Endothelial cell of umbilical vein (primary cell): ENCODE results near the gene CHIC2. TPM values are rescaled to one million over a fixed set of nuclear protein-coding genes. Genes with fewer than 3 reads are reported as not detected.

Source experiments
- BruUV-seq: library from RNA; stranded (reverse); fragments of 400-500 nt; replicated peaks from 2 replicates; lab custom pipeline; 2021; lab: Mats Ljungman, UMichigan
- CTCF ChIA-PET: fragments of 300-600, 350-600 bp; sonication (Branson Sonifier 250); formaldehyde crosslinking; loops from one replicate; lab custom pipeline; 2021; ENCODE audit warnings: antibody characterized with exemption, inconsistent platforms; lab: Charles Lee
- POLR2A ChIA-PET: fragments of 300-600, 350-600 bp; sonication (Branson Sonifier 250); formaldehyde crosslinking; loops from one replicate; lab custom pipeline; 2021; ENCODE audit warnings: antibody characterized with exemption, inconsistent platforms; lab: Charles Lee
- DNase-seq: peaks from one replicate; pipeline ENCODE4 v3.0.0-alpha.2; 2011; ENCODE audit warnings: low read depth, low spot score
- FAIRE-seq: peaks from 2 replicates; lab custom pipeline; 2011; peaks lifted over from hg19 to GRCh38; lab: Jason Lieb, UNC
- H2AFZ ChIP-seq: 2 replicates; pipeline ENCODE4 v1.6.0; 2012; ENCODE audit warnings: low read depth, low read length, control low read depth, inconsistent platforms
- H3K27ac ChIP-seq: 2 replicates; pipeline ENCODE4 v1.5.1; 2011; ENCODE audit warnings: low read depth, mild to moderate bottlenecking, control low read depth, low read length, moderate library complexity; ENCODE audit not compliant: insufficient read depth
- H3K27me3 ChIP-seq, 2 experiments: 2 replicates each; pipeline versions ENCODE4 v1.6.0 to v1.6.1; 2011; ENCODE audit warnings: low read length in 2 of 2, mixed read lengths in 1 of 2; ENCODE audit not compliant: control insufficient read depth in 2 of 2, insufficient read depth in 2 of 2
- H3K36me3 ChIP-seq, 2 experiments: 2 replicates in 1 of 2; 3 replicates in 1 of 2; pipeline ENCODE4 v1.5.1; 2011; ENCODE audit warnings: low read length in 2 of 2, mild to moderate bottlenecking in 1 of 2, moderate library complexity in 1 of 2; ENCODE audit not compliant: control insufficient read depth in 2 of 2, insufficient read depth in 2 of 2; ENCODE audit errors: extremely low read depth in 1 of 2
- H3K4me1 ChIP-seq: 3 replicates; pipeline ENCODE4 v1.5.1; 2011; ENCODE audit warnings: mild to moderate bottlenecking, low read length; ENCODE audit not compliant: control insufficient read depth, insufficient read depth; ENCODE audit errors: extremely low read depth
- H3K4me2 ChIP-seq: 2 replicates; pipeline ENCODE4 v1.6.1; 2011; ENCODE audit warnings: low read length, control low read depth, mixed read lengths; ENCODE audit not compliant: insufficient read depth
- H3K4me3 ChIP-seq, 3 experiments: fragments of 200-600 bp in 1 of 3; sonication (generic), shearing (Covaris generic) in 1 of 3; replicated peaks in 1 of 3; 2 replicates each; pipeline ENCODE4 v1.5.1; 2011 to 2016; ENCODE audit warnings: control low read depth in 3 of 3, low read length in 3 of 3, mild to moderate bottlenecking in 2 of 3, inconsistent platforms in 1 of 3, low read depth in 1 of 3, moderate library complexity in 1 of 3; ENCODE audit not compliant: insufficient read depth in 1 of 3
- H3K79me2 ChIP-seq: 2 replicates; pipeline ENCODE4 v1.6.0; 2012; ENCODE audit warnings: low read length, inconsistent platforms; ENCODE audit not compliant: control insufficient read depth, insufficient read depth
- H3K9ac ChIP-seq: replicated peaks from 2 replicates; pipeline ENCODE3; 2011; ENCODE audit warnings: low read length, control low read depth; ENCODE audit not compliant: insufficient read depth; ENCODE audit errors: extremely low read depth
- H3K9me1 ChIP-seq: replicated peaks from 3 replicates; pipeline ENCODE4 v1.6.0; 2011; ENCODE audit warnings: mild to moderate bottlenecking, low read length; ENCODE audit not compliant: control insufficient read depth, insufficient read depth; ENCODE audit errors: extremely low read depth
- H3K9me3 ChIP-seq: replicated peaks from 2 replicates; pipeline ENCODE4 v1.5.1; 2012; ENCODE audit warnings: low read length, inconsistent platforms; ENCODE audit not compliant: control insufficient read depth, insufficient read depth
- H4K20me1 ChIP-seq: replicated peaks from 2 replicates; pipeline ENCODE3; 2011; ENCODE audit warnings: mild to moderate bottlenecking, low read length; ENCODE audit not compliant: control insufficient read depth, insufficient read depth; ENCODE audit errors: extremely low read depth
- EZH2 ChIP-seq: IDR thresholded peaks from 2 replicates; pipeline ENCODE4 v1.6.1; 2012; ENCODE audit warnings: borderline replicate concordance, low read depth, mild to moderate bottlenecking, moderate library complexity, low read length, inconsistent platforms; ENCODE audit not compliant: severe bottlenecking
- FOS ChIP-seq: IDR thresholded peaks from 2 replicates; pipeline ENCODE4 v1.6.1; 2011; ENCODE audit warnings: mild to moderate bottlenecking, low read length, moderate library complexity, borderline replicate concordance; ENCODE audit not compliant: insufficient read depth
- GATA2 ChIP-seq: IDR thresholded peaks from 2 replicates; pipeline ENCODE4 v1.7.0; 2011; ENCODE audit warnings: low read depth, mild to moderate bottlenecking, moderate library complexity, mixed read lengths, low read length; ENCODE audit not compliant: insufficient read length, insufficient read depth
- JUN ChIP-seq: IDR thresholded peaks from 2 replicates; pipeline ENCODE4 v1.6.1; 2011; ENCODE audit warnings: borderline replicate concordance, low read depth; ENCODE audit not compliant: insufficient read length, insufficient read depth
- MYC ChIP-seq: IDR thresholded peaks from one replicate; pipeline ENCODE4 v1.6.1; 2011; ENCODE audit warnings: mild to moderate bottlenecking, low read depth, low read length
- POLR2A ChIP-seq: IDR thresholded peaks from 2 replicates; pipeline ENCODE4 v1.6.1; 2012; ENCODE audit warnings: low read depth, mild to moderate bottlenecking, control low read depth, low read length
- POLR2AphosphoS5 ChIP-seq: IDR thresholded peaks from 2 replicates; pipeline ENCODE4 v1.6.1; 2012; ENCODE audit warnings: low read depth, mild to moderate bottlenecking, control low read depth, low read length, moderate library complexity; ENCODE audit not compliant: insufficient read depth
- dilution Hi-C: fragments of 300-500 bp; cut with MboI; formaldehyde crosslinking; loops from one replicate; pipeline ENCODE4 v1.15.0; 2019; ENCODE audit warnings: low sequenced_read_pairs; ENCODE audit not compliant: extremely low pct_ligation_motif_present
- intact Hi-C: fragments of 100-400 bp; cut with micrococcal nuclease; formaldehyde crosslinking; loops from one replicate; pipeline ENCODE4 v1.10.0; 2022
- polyA plus RNA-seq, 4 experiments: library from polyadenylated mRNA; depleted of rRNA in 3 of 4; stranded (reverse) in 3 of 4; unstranded in 1 of 4; fragments of >200 nt; gene quantifications; 2 replicates each; pipeline versions ENCODE4 v1.2.1 to v1.2.3, GENCODE V29; 2011 to 2012; ENCODE audit warnings: missing spikeins in 1 of 4
- total RNA-seq: library from RNA; stranded (reverse); gene quantifications from 2 replicates; pipeline ENCODE4 v1.2.3, GENCODE V29; 2021
- TF ChIP-seq, protein P1 (sequence below), 2 donors: IDR thresholded peaks; 1 replicate in 1 of 2; 2 replicates in 1 of 2; pipeline ENCODE4 v1.5.1; 2011; ENCODE audit warnings: low read length in 2 of 2, mild to moderate bottlenecking in 2 of 2, moderate library complexity in 2 of 2, control low read depth in 1 of 2, inconsistent platforms in 1 of 2, low read depth in 1 of 2; ENCODE audit not compliant: insufficient read depth in 1 of 2; ENCODE audit errors: extremely low read depth in 1 of 2
- TF ChIP-seq, protein P2 (sequence below): IDR thresholded peaks from 2 replicates; pipeline ENCODE4 v1.6.1; 2011; ENCODE audit not compliant: insufficient read depth, insufficient read length

CHIC2 gene
- total and polyA plus RNA-seq, 2 donors (not counting 3 experiments of a cell fraction or from before 2014, with no cell fraction given): 27.4 to 43.3 TPM

DNA sequence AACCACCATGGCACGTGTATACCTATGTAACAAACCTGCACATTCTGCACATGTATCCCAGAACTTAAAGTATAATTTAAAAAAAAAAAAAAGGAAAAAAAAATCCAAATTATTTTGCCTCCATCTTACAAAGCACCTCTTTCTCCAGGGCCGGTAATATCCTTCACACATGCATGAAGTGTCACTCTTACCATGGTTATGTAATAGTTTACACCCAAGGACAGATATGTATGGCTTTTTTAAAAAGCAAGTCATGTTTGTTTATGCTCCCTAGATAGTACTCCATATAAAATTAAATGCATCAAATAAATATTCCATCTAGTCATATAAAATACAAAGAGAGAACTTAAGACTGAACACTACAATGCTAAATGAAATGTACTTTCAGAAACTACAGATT lies 22.5 kb downstream of the CHIC2 start:
- no TSS peak for BruUV-seq
- Histone ChIP-seq H3K4me1 (peaks cover 5% of the 10 kb centered on the region), H3K9me1 (no peaks in the 10 kb centered on the region), H3K27me3 (no peaks in the 10 kb centered on the region), H3K9me3 (no peaks in the 10 kb centered on the region), H3K79me2 (peaks cover 54% of the 10 kb centered on the region), H4K20me1 (peaks cover 13% of the 10 kb centered on the region), H3K4me2 (no peak overlapping the region), H2AFZ (no peak overlapping the region), H3K27ac (no peak overlapping the region), H3K9ac (no peak overlapping the region), H3K4me3 (no peak overlapping the region), H3K36me3 (peaks cover 1 to 3% of the 10 kb centered on the region in 2 experiments)
- intact Hi-C loops (no loop called here), dilution Hi-C loops (no loop called here)
- no peak for DNase-seq
- ChIA-PET CTCF (no interaction called here), POLR2A (no interaction called here)
- TF ChIP-seq EZH2 (no peak), POLR2A (no peak), GATA2 (no peak), FOS (no peak), POLR2AphosphoS5 (no peak), JUN (no peak), MYC (no peak)
- TF ChIP-seq, protein P1, sequence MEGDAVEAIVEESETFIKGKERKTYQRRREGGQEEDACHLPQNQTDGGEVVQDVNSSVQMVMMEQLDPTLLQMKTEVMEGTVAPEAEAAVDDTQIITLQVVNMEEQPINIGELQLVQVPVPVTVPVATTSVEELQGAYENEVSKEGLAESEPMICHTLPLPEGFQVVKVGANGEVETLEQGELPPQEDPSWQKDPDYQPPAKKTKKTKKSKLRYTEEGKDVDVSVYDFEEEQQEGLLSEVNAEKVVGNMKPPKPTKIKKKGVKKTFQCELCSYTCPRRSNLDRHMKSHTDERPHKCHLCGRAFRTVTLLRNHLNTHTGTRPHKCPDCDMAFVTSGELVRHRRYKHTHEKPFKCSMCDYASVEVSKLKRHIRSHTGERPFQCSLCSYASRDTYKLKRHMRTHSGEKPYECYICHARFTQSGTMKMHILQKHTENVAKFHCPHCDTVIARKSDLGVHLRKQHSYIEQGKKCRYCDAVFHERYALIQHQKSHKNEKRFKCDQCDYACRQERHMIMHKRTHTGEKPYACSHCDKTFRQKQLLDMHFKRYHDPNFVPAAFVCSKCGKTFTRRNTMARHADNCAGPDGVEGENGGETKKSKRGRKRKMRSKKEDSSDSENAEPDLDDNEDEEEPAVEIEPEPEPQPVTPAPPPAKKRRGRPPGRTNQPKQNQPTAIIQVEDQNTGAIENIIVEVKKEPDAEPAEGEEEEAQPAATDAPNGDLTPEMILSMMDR (IDR thresholded peaks at IDR 0.05; ENCODE audit: extremely low read depth in 1 of 2, insufficient read depth in 1 of 2, low read depth in 1 of 2, low read length in 2 of 2): no peak
- TF ChIP-seq, protein P2, sequence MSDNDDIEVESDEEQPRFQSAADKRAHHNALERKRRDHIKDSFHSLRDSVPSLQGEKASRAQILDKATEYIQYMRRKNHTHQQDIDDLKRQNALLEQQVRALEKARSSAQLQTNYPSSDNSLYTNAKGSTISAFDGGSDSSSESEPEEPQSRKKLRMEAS: no peak
- no peak for FAIRE-seq
